Stimulated activated CD4-positive, alpha-beta T cell treated with anti-CD3 and anti-CD28 coated beads, Interleukin-2, amount 100 ng/mL, for 4 hours (primary cell): ENCODE results near the gene ELP1.
"Not testable (repeated sequence)": the region's sequence is repeated elsewhere in the genome, so short reads cannot be mapped to it uniquely, and the experiment has no call there.

Experiments
- DNase-seq: peaks from one replicate; pipeline ENCODE4 v3.0.0-alpha.2; 2020; ENCODE audit warnings: low read depth

ELP1 gene

GRCh38 chr9:108854094-108854493 lies 79.8 kb downstream of the ELP1 start:
- DNase-seq, result no peak

GRCh38 chr9:108852079-108852478 lies 81.8 kb downstream of the ELP1 start:
- no peak for DNase-seq

- no peak for DNase-seq
Measured at GRCh38 chr9:108851138-108851537, 82.8 kb downstream of the ELP1 start.

GRCh38 chr9:108850293-108850897 lies 83.5 kb downstream of the ELP1 start:
- no peak for DNase-seq

- DNase-seq, result not testable (repeated sequence)
Measured at GRCh38 chr9:108848296-108848695, 85.6 kb downstream of the ELP1 start.

GRCh38 chr9:108845947-108846346 lies 88.0 kb downstream of the ELP1 start:
- no peak for DNase-seq

- DNase-seq, result no peak
Measured at GRCh38 chr9:108845507-108845906, 88.4 kb downstream of the ELP1 start.

- no peak for DNase-seq
Measured at GRCh38 chr9:108844856-108845255, 89.1 kb downstream of the ELP1 start.

- no peak for DNase-seq
Measured at GRCh38 chr9:108844391-108844790, 89.5 kb downstream of the ELP1 start.

- DNase-seq, result no peak
Measured at GRCh38 chr9:108842610-108843295, 91.2 kb downstream of the ELP1 start.

- DNase-seq, result not testable (repeated sequence)
Measured at GRCh38 chr9:108839561-108839960, 94.4 kb downstream of the ELP1 start.

GRCh38 chr9:108838017-108838416 lies 95.9 kb downstream of the ELP1 start:
- DNase-seq, result no peak

- DNase-seq, result no peak
Measured at GRCh38 chr9:108837530-108837929, 96.4 kb downstream of the ELP1 start.

- no peak for DNase-seq
Measured at GRCh38 chr9:108836781-108837180, 97.1 kb downstream of the ELP1 start.

GRCh38 chr9:108836319-108836718 lies 97.6 kb downstream of the ELP1 start:
- no peak for DNase-seq

- no peak for DNase-seq
Measured at GRCh38 chr9:108835831-108836230, 98.1 kb downstream of the ELP1 start.

GRCh38 chr9:108834959-108835665 lies 98.8 kb downstream of the ELP1 start:
- no peak for DNase-seq

- no peak for DNase-seq
Measured at GRCh38 chr9:108832179-108832500, 101.8 kb downstream of the ELP1 start.

- DNase-seq, result no peak
Measured at GRCh38 chr9:108831496-108832178, 102.3 kb downstream of the ELP1 start.

GRCh38 chr9:108830272-108830671 lies 103.7 kb downstream of the ELP1 start:
- no peak for DNase-seq

- no peak for DNase-seq
Measured at GRCh38 chr9:108823829-108824228, 110.1 kb downstream of the ELP1 start.
